NCI-H524 treated with DMSO at 0.1 percent for 48 hours (cell line): ENCODE results near the gene CDK5RAP1.

Experiments
- DNase-seq: peaks from one replicate; lab custom pipeline; 2025; lab: John Stamatoyannopoulos, UW

CDK5RAP1 gene

DNA sequence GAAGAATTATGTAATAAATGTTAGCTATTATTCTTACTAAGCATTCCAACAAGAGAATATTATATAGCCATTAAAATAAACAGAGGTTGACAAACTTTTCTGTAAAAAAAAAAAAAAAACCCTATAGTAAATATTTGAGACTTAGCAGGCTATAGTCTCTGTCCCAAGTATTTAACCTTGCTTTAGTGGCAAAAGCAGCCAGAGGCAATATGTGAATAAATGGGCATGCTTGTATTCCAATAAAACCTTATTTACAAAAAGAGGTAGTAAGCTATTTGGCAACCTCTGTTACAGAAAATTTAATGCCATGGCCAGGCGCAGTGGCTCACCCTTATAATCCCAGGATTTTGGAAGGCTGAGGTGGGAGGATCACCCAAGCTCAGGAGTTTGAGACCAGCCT lies 14.6 kb downstream of the CDK5RAP1 start:
- no peak for DNase-seq

DNA sequence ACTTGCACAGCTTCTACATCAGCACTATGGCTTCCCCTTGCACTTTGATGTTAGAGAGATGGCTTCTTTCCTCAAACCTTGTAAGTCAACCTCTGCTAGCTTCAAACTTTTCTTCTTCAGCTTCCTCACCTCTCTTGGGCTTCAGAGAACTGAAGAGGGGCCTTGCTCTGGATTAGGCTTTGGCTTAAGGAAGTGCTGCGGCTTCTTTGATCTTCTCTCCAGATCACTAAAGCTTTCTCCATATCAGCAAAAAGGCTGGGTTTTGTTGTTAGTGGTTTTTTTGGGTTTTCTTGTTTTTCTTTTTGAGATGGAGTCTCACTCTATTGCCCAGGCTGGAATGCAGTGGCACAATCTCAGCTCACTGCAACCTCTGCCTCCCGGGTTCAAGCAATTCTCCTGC lies 24.0 kb downstream of the CDK5RAP1 start:
- DNase-seq = no peak

DNA sequence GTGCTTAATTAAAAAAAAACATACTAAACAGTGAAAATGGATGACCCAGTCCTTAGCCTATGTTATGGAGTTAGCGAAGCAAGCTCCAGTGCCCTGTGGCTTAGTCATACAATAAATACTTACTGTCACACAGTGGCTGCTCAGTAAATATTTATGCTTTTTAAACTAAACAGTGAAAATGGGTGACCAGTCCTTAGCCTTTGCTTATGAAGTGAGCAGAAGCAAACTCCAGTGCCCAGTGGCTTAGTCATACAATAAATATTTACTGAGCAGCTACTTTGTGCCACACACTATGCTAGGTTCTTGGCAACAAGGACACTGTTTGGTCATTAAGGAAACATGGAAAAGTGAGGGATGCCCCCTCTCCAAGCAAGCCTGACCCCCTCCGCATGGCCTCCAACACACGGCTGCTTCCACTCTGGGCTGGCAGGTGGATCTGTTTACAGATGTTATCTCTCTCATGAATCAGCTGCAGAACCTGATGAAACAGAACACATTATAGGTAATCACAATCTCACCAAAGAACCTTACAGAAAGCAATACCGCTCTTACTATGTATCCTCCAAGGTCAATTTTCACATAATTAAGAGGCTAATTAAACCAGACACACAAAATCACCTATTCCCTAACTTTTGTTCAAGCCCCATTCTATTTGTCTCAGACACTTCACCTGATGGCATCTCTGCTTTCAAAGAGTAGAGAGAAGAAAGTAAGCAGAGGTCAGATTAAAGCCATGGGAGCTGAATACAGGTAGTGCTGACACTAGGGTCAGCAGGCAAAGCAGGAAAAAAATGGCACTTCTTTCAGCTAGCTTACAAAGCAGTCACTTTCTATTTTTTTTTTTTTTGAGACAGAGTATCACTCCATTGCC lies 27.3 kb downstream of the CDK5RAP1 start:
- DNase-seq = no peak

DNA sequence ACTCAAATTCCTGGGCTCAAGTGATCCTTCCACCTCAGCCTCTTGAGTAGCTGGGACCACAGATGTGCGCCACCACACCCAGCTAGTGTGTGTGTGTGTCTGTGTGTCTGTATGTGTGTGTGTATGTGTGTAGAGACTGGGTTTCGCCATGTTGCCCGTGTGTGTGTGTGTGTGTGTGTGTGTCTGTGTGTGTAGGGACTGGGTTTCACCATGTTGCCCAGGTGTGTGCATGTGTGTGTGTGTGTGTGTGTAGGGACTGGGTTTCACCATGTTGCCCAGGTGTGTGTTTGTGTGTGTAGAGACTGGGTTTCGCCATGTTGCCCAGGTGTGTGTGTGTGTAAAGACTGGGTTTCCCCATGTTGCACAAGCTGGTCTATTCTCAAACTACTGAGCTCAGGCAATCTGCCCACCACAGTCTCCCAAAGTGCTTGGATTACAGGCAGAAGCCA lies 28.3 kb downstream of the CDK5RAP1 start:
- no peak for DNase-seq

DNA sequence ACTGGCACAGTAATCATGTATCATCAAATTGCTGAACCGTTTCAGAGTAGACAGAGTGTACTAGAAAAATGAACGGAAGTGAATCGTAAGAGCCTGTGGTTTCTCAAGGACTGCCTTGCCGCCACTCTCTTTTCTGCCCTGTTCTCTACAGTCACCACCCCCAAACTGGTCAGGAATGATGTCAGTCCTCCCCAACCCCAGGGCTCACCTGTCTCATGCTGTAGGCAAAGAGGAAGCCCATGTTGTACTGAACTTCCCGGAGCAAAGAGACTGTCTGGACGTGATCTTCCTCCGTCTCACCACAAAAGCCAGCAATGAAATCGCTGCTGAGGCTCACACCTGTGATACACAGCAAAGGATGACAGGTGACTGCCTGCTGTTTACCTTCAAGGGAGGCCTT lies 31.0 kb downstream of the CDK5RAP1 start:
- DNase-seq = no peak

DNA sequence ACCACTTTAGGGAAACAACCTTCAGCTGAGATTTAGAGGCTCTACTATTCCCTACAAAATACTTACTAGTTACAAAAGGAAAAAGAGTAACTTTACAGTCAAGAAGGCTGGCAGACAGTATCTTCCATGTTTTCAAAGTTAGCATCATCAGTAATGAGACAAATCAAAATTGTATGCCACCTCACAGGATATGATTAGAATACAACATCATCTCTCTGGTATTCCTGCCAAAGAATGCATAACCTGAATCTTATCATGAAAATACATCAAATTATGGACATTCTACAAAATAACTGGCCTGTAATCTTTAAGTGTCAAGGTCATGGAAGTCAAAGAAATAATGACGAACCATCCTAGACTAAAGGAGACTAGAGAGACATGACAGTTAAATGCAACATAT lies 38.4 kb downstream of the CDK5RAP1 start:
- no peak for DNase-seq

DNA sequence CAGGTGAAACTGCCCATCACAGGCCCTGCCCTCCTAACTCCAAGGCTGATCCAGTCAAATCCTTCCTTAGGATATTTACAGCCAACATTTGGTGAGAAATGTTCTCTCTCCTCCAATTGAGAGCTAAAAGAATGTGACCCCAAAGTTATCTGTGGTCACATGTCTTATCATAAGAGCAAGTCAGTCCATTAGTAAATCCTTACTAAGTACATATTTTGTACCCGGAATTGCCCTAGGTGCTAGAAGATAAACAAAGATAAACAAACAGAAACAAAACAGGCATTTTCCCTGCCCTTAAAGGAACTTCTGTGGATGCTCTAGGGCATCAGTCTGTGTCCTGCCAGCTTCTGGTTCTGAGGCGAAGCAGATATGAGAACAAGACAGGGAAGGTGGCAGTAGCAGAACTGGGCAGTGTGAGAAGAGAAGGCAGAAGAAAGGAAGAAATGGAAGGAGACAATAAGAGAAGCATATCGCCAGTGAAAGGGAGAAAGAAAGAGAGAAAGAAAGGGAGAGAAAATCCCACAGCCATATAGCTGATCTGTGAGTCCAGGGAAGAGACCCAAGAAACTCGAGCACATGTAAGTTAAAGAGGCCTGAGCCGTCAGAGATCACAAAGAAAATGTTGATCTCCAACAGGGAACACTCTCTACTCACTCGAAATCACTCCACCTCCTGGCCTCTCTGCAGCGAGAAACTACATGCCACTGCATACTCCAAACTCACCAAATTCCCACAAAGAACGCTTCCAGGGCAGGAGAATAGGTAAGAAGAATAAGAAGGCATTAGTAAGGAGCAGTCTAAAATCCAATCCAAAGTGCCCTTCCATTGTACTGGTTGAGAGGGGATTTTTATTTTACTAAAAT lies 41.7 kb downstream of the CDK5RAP1 start:
- no peak for DNase-seq

DNA sequence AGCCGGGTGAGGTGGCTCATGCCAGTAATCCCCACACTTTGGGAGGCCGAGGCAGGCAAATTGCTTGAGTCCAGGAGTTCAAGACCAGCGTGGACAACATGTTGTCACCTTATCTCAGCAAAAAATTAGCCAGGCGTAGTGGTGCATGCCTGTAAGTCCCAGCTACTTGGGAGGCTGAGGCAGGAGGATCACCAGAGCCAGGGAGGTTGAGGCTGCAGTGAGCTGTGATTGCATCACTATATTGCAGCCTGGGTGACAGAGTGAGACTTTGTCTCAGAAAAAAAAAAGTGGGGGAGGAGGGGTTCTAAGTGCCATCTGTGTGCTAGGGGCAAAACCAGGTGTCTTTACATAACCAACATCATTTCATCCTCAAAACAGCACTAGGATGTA lies 48.3 kb downstream of the CDK5RAP1 start:
- no peak for DNase-seq

GRCh38 chr20:33352258-33353012 lies 48.9 kb downstream of the CDK5RAP1 start:
- no peak for DNase-seq

- DNase-seq = no peak
Observed at GRCh38 chr20:33351696-33352095, 49.6 kb downstream of the CDK5RAP1 start.

DNA sequence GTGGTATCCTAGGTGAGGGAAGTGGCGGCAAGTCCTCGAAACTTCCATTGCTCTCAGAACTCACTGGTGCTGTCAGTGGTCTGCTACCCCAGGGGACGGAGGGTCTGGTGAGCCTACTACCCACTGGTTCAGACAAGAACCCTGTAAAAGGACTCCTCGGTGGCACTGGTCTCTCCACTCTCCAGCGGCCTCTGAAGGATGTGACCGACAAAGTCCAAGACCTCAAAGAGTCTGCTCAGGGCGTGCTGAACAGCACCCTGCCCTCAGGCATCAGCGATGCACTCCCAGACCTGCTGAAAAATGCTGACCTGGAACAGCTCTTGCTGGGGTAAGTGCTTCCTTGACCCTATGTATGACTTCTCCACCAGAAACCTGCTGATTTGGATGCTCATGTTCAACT lies 51.8 kb downstream of the CDK5RAP1 start:
- DNase-seq = no peak

- DNase-seq = no peak
Observed at GRCh38 chr20:33348136-33348937, 53.0 kb downstream of the CDK5RAP1 start.

- no peak for DNase-seq
Observed at GRCh38 chr20:33345342-33345741, 56.0 kb downstream of the CDK5RAP1 start.

DNA sequence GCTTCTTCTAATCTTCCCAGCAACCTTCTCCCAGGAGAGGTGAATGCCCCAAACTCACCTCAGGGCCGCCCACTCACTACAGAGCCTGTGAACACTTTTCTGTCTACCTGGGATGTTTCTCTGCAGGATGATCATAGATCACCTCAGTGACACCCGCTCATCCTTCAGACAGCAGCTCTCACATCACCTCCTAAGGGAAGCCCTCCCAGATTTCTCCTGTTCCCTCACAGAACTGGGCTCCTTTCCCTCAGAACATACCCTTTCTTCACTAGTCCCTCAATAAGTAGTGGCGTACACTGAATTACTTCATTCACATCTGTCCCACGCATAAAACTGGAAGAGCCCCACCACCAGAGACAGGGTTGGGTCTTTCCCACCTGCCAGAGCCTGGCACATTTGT lies 57.8 kb downstream of the CDK5RAP1 start:
- DNase-seq = no peak

GRCh38 chr20:33339515-33340058 lies 61.7 kb downstream of the CDK5RAP1 start:
- DNase-seq = no peak

DNA sequence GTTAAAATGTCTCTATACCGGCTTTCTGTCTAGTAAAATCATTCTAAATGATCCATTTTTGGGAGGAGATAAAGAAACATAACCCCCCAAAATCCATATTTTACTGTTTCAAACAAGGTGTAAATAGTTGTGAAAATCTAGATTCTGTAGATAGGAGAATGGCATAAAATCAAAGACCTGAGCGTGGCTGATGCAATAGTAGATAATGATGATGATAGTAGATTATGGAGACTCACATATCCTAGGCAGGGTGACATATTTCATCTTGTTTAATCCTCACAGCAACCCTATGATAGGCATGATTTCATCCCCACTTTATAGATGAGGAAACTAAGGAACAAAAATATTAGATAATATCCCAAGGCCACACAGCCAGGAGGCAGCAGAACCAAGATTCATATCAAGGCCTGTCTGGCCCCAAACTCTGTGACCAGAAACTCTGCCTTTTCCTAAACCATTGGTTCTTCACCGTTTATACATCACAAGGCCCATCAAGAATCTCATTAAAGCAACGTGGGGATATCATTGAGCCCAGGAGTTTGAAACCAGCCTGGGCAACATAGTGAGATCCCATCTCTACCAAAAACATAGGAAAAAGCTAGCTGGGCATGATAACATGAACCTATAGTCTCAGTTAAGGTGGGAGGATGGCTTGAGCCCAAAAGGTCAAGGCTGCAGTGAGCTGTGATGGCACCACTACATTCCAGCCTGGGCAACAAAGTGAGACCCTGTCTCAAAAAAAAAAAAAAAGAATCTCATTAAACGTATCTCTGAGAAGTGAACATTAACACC lies 62.7 kb downstream of the CDK5RAP1 start:
- no peak for DNase-seq

GRCh38 chr20:33337531-33338165 lies 63.7 kb downstream of the CDK5RAP1 start:
- no peak for DNase-seq

GRCh38 chr20:33337119-33337518 lies 64.2 kb downstream of the CDK5RAP1 start:
- no peak for DNase-seq

- no peak for DNase-seq
Observed at GRCh38 chr20:33336375-33336774, 64.9 kb downstream of the CDK5RAP1 start.

GRCh38 chr20:33334111-33334510 lies 67.2 kb downstream of the CDK5RAP1 start:
- DNase-seq = no peak
